SK-N-SH (cell line): ENCODE measurements around the gene PPIAL4G. TPM values are rescaled to one million over a fixed set of nuclear protein-coding genes. Genes with fewer than 3 reads are reported as not detected.
A peak's percentile ranks its signal among the peaks of the same experiment; 100 is the strongest.
"Not testable (repeated sequence)": the region's sequence is repeated elsewhere in the genome, so short reads cannot be mapped to it uniquely, and the experiment has no call there.

ENCODE experiments used
- CTCF ChIA-PET: fragments of 300-600, 350-600 bp; formaldehyde crosslinking; extraction: SDS; loops from one replicate; lab custom pipeline; 2021; lab: Yijun Ruan, JAX
- POLR2A ChIA-PET: fragments of 350-600 bp; sonication (Branson Sonifier 250); formaldehyde crosslinking; extraction: SDS; loops from one replicate; lab custom pipeline; 2020; ENCODE audit warnings: antibody characterized with exemption, inconsistent platforms; lab: Yijun Ruan, JAX
- DNase-seq: peaks from one replicate; pipeline ENCODE4 v3.0.0; 2012
- H2AFZ ChIP-seq: fragments of 200-600 bp; sonication (generic); 2 replicates; pipeline ENCODE4 v1.8.1; 2016; ENCODE audit warnings: antibody characterized with exemption, mild to moderate bottlenecking, low read depth
- H3F3A ChIP-seq: fragments of 200-600 bp; sonication (generic); replicated peaks from 2 replicates; pipeline ENCODE3; 2016; ENCODE audit warnings: antibody characterized with exemption, mild to moderate bottlenecking; ENCODE audit not compliant: insufficient read depth
- H3K27ac ChIP-seq, 2 experiments: fragments of 200-500 bp in 1 of 2; fragments of 200-600 bp in 1 of 2; sonication (Bioruptor generic) in 1 of 2; sonication (generic), shearing (Covaris generic) in 1 of 2; 2 replicates each; pipeline versions ENCODE4 v1.5.1 to v1.6.1; 2014 to 2016; ENCODE audit warnings: low read depth in 2 of 2, inconsistent platforms in 1 of 2, low read length in 1 of 2, mild to moderate bottlenecking in 1 of 2, mixed read lengths in 1 of 2
- H3K27me3 ChIP-seq: fragments of 200-600 bp; sonication (generic), shearing (Covaris generic); 2 replicates; pipeline ENCODE4 v1.6.1; 2016; ENCODE audit warnings: mixed run types; ENCODE audit not compliant: insufficient read depth
- H3K36me3 ChIP-seq, 2 experiments: fragments of 200-500 bp in 1 of 2; fragments of 200-600 bp in 1 of 2; sonication (Bioruptor generic) in 1 of 2; sonication (generic) in 1 of 2; replicated peaks in 1 of 2; 2 replicates each; pipeline versions ENCODE3 to v1.5.1; 2014 to 2016; ENCODE audit warnings: low read length in 1 of 2, mild to moderate bottlenecking in 1 of 2; ENCODE audit not compliant: insufficient read depth in 2 of 2, control insufficient read depth in 1 of 2
- H3K4me1 ChIP-seq, 2 experiments: fragments of 200-500 bp in 1 of 2; fragments of 200-600 bp in 1 of 2; sonication (Bioruptor generic) in 1 of 2; sonication (generic), shearing (Covaris generic) in 1 of 2; 2 replicates each; pipeline versions ENCODE4 v1.5.1 to v1.6.1; 2014 to 2016; ENCODE audit warnings: low read depth in 1 of 2, low read length in 1 of 2, mixed run types in 1 of 2; ENCODE audit not compliant: insufficient read depth in 2 of 2, control insufficient read depth in 1 of 2
- H3K4me2 ChIP-seq: fragments of 200-600 bp; sonication (generic), shearing (Covaris generic); 2 replicates; pipeline ENCODE4 v1.6.1; 2017; ENCODE audit warnings: mixed run types
- H3K4me3 ChIP-seq, 2 experiments: fragments of 200-500 bp in 1 of 2; fragments of 200-600 bp in 1 of 2; sonication (Bioruptor generic) in 1 of 2; sonication (generic), shearing (Covaris generic) in 1 of 2; 2 replicates each; pipeline versions ENCODE4 v1.5.1 to v1.8.1; 2014 to 2016; ENCODE audit warnings: low read depth in 2 of 2, inconsistent platforms in 1 of 2, low read length in 1 of 2, mild to moderate bottlenecking in 1 of 2, mixed read lengths in 1 of 2, moderate library complexity in 1 of 2
- H3K79me2 ChIP-seq: fragments of 200-600 bp; sonication (generic); 2 replicates; pipeline ENCODE4 v1.8.1; 2017; ENCODE audit warnings: mild to moderate bottlenecking; ENCODE audit not compliant: insufficient read depth
- H3K9ac ChIP-seq: fragments of 200-600 bp; sonication (generic); 2 replicates; pipeline ENCODE4 v1.6.1; 2017; ENCODE audit warnings: mixed run types
- H3K9me2 ChIP-seq: fragments of 200-600 bp; sonication (generic); 2 replicates; pipeline ENCODE4 v1.6.1; 2017; ENCODE audit warnings: mixed run types
- H3K9me3 ChIP-seq: fragments of 200-600 bp; sonication (generic); 2 replicates; pipeline ENCODE4 v1.6.1; 2017; ENCODE audit warnings: mixed run types, mild to moderate bottlenecking, moderate library complexity
- H4K20me1 ChIP-seq: fragments of 200-600 bp; sonication (generic); 2 replicates; pipeline ENCODE4 v1.6.1; 2017; ENCODE audit warnings: mild to moderate bottlenecking, mixed run types; ENCODE audit not compliant: insufficient read depth
- ELF1 ChIP-seq: IDR thresholded peaks from 2 replicates; pipeline ENCODE4 v1.4.0; 2012
- FOSL2 ChIP-seq: IDR thresholded peaks from 2 replicates; pipeline ENCODE4 v1.4.0; 2012; ENCODE audit warnings: low read depth, mild to moderate bottlenecking, moderate library complexity, borderline replicate concordance
- GABPA ChIP-seq: IDR thresholded peaks from 2 replicates; pipeline ENCODE4 v1.4.0; 2012; ENCODE audit warnings: low read depth, mild to moderate bottlenecking
- JUND ChIP-seq: IDR thresholded peaks from 2 replicates; pipeline ENCODE4 v1.4.0; 2012
- MEF2A ChIP-seq: IDR thresholded peaks from 2 replicates; pipeline ENCODE4 v1.4.0; 2012; ENCODE audit warnings: low read depth, borderline replicate concordance
- POLR2AphosphoS5 ChIP-seq: IDR thresholded peaks from 2 replicates; pipeline ENCODE4 v1.6.1; 2012; ENCODE audit warnings: low read depth, low read length
- SIN3A ChIP-seq: IDR thresholded peaks from 2 replicates; pipeline ENCODE4 v1.6.1; 2012; ENCODE audit warnings: low read depth, mild to moderate bottlenecking, low read length, moderate library complexity, borderline replicate concordance
- TCF12 ChIP-seq: IDR thresholded peaks from 2 replicates; pipeline ENCODE4 v1.4.0; 2012
- WGBS: methylation state at CpG from one replicate; pipeline ENCODE4 v1.1.6; 2017; ENCODE audit warnings: low lambda C conversion rate; 5-methylcytosine and 5-hydroxymethylcytosine counted together
- polyA plus RNA-seq, 3 experiments: library from polyadenylated mRNA; depleted of rRNA; stranded (reverse); fragments of >200 nt; gene quantifications; 2 replicates each; pipeline ENCODE4 v1.2.3, GENCODE V29; 2012

PPIAL4G gene
- polyA plus RNA-seq, 1 of the 3 experiments (the other 2 are of a cell fraction): not detected

DNA sequence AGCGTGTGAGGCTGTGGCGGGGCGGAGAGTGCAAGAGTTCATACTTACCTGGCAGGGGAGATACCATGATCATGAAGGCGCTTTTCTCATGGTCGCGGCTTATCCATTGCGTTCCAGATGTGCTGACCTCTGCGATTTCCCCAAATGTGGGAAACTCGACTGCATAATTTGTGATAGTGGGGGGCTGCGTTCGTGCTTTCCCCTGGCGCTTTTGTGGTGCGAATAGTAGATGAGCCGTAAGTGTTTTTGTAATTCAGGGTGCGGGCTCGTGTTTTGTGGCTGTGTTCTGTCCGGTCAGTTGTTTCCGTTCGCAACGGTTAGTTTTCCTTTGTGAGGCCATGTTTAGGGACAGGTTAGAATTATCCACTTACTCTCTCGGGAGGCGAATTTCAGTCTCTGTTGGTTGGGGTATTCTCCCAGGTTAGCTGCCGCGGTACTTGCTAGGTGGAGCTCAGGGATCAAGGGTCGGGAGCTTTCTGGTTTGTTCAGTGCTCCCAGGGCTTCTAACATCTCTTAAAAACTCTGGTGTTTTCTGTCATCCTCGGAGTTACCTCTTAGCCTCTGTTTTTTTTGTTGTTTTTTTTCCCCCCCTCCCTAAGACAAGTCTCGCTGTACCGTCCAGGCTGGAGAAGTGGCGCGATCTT is 39.6 kb upstream of the PPIAL4G start:
- H3K9me2 ChIP-seq, H3K9ac ChIP-seq, CTCF ChIA-PET, H3K9me3 ChIP-seq, H3K27ac ChIP-seq, H3K4me1 ChIP-seq, H3K36me3 ChIP-seq, H3F3A ChIP-seq, POLR2A ChIA-PET, H4K20me1 ChIP-seq, H3K27me3 ChIP-seq, H3K79me2 ChIP-seq: not testable (repeated sequence)
- WGBS: 4% methylated on average over 26 of the region's 30 CpGs
- peak overlapping the region; percentile 37 to 58 for H3K4me3 ChIP-seq
- H3K4me2 ChIP-seq: peak overlapping the region; percentile 76
- TF ChIP-seq FOSL2 (peak; percentile 4; the same call in 1 of the 2 replicates), POLR2AphosphoS5 (peak; percentile 98), JUND (peak; percentile 26; the same call in 1 of the 2 replicates), TCF12 (peak; percentile 20; the same call in 1 of the 2 replicates), SIN3A (peak; percentile 92; the same call in 1 of the 2 replicates), MEF2A (peak; percentile 28; the same call in 1 of the 2 replicates), ELF1 (0 out of 2 replicates have a peak, but pooled peaks have one; percentile 6)
- peak overlapping the region; percentile 63; the same call in 1 of the 2 replicates for H2AFZ ChIP-seq
- peak; percentile 29 for DNase-seq

DNA sequence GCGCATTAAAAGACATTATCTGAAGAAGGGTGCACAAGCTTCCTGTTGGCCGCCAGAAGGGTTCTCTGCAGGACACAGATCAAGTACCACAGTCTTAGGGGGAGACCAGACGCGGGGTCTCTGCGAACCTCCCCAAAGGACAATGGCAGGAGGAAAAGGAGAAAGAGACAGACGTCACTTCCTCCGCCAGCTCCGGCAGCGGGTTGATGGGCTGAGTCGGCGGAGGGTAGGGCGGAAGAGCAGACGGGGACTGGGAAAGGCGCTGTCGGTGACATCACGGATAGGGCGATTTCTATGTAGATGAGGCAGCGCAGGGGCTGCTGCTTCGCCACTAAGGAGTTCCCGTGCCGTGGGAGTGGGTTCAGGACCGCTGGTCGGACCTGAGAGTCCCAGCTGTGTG is 39.0 kb upstream of the PPIAL4G start:
- H3K4me1 ChIP-seq, H3K4me2 ChIP-seq, H2AFZ ChIP-seq, H3F3A ChIP-seq, H3K9me2 ChIP-seq, H3K27me3 ChIP-seq, DNase-seq, H4K20me1 ChIP-seq, H3K9me3 ChIP-seq, H3K36me3 ChIP-seq, H3K9ac ChIP-seq, H3K27ac ChIP-seq, H3K4me3 ChIP-seq, H3K79me2 ChIP-seq, POLR2A ChIA-PET, CTCF ChIA-PET: not testable (repeated sequence)
- 36% methylated on average over 14 of the region's 23 CpGs for WGBS
- peak; percentile 51 for TF ChIP-seq GABPA

DNA sequence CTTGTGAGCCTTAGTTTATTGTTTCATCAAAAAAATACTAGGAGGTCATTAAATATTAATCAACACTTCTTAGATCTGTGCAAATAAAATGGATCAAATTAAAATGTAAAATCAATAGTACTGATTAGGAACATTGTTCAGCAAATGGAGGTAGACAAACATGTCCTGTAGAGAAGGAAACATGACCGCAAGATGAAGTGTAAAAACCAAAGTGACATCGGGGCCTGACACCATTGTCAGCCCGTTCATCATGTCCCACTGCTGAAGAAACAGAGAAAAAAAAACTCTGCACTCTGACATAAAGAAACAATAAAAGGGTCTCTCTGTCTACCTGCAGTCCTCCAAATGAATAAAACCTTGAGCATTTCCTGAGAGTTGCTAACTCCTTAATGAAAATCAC is 31.2 kb upstream of the PPIAL4G start:
- H3K4me1 ChIP-seq: not testable (repeated sequence)

More for the DNA sequence above, 31.2 kb upstream of the PPIAL4G start:
- H2AFZ ChIP-seq, H3K9me3 ChIP-seq, H3K4me2 ChIP-seq, H3K9me2 ChIP-seq, POLR2A ChIA-PET, H3K79me2 ChIP-seq, DNase-seq, H3K9ac ChIP-seq, H3F3A ChIP-seq, H3K4me3 ChIP-seq, CTCF ChIA-PET, H3K36me3 ChIP-seq, H4K20me1 ChIP-seq, H3K27ac ChIP-seq, H3K27me3 ChIP-seq: not testable (repeated sequence)
- no CpG with 5 or more reads among the region's 3 CpGs for WGBS
